ENCODE measurements around the gene RSPH10B.
A peak's percentile ranks its signal among the peaks of the same experiment; 100 is the strongest.
"Not testable (repeated sequence)": the region's sequence is repeated elsewhere in the genome, so short reads cannot be mapped to it uniquely, and the experiment has no call there.

Gene RSPH10B

GRCh38 chr7:5970347-5970911 is at the start of gene RSPH10B:
TSS of gene RSPH10B (minus strand) at chr7:5970689. CDS start at chr7:5967116, 3,573 bp downstream.
- not testable (repeated sequence) for H3K4me1 ChIP-seq (ENCODE audit: control insufficient read depth, insufficient read depth, low read length); H3K27me3 ChIP-seq (ENCODE audit: control insufficient read depth, insufficient read depth, low read length); H3K36me3 ChIP-seq (ENCODE audit: control insufficient read depth, insufficient read depth, low read length); H3K27ac ChIP-seq (ENCODE audit: low read length); H3K9me3 ChIP-seq (ENCODE audit: control insufficient read depth, insufficient read depth, low read length)
- H3K4me3 ChIP-seq (ENCODE audit: low read length): peak within 1 kb of the TSS; percentile 18; the same call in 1 of the 2 replicates
- WGBS (ENCODE audit: insufficient coverage, insufficient read length): no CpG with 5 or more reads among the region's 43 CpGs
- DNase-seq (ENCODE audit: low read depth, low spot score): peak; percentile 1

- H3K4me3 ChIP-seq (ENCODE audit: low read length): no peak overlapping the region
- H3K27me3 ChIP-seq (ENCODE audit: control insufficient read depth, insufficient read depth, low read length): no peaks in the 10 kb centered on the region
- DNase-seq (ENCODE audit: low read depth, low spot score): no peak
- no peak overlapping the region for H3K27ac ChIP-seq (ENCODE audit: low read length)
- no peaks in the 10 kb centered on the region for H3K9me3 ChIP-seq (ENCODE audit: control insufficient read depth, insufficient read depth, low read length)
- peaks cover 34% of the 10 kb centered on the region for H3K36me3 ChIP-seq (ENCODE audit: control insufficient read depth, insufficient read depth, low read length)
- H3K4me1 ChIP-seq (ENCODE audit: control insufficient read depth, insufficient read depth, low read length): no peaks in the 10 kb centered on the region
- WGBS (ENCODE audit: insufficient coverage, insufficient read length): no CpG with 5 or more reads among the region's 8 CpGs
Observed at GRCh38 chr7:6016653-6016966, 46.1 kb upstream of the RSPH10B start.

GRCh38 chr7:6015917-6016652 is 45.6 kb upstream of the RSPH10B start:
- WGBS (ENCODE audit: insufficient coverage, insufficient read length): no CpG with 5 or more reads among the region's 8 CpGs

GRCh38 chr7:6012355-6013104 is 42.0 kb upstream of the RSPH10B start:
- Histone ChIP-seq H3K27me3 (ENCODE audit: control insufficient read depth, insufficient read depth, low read length) (no peaks in the 10 kb centered on the region), H3K36me3 (ENCODE audit: control insufficient read depth, insufficient read depth, low read length) (peaks cover 21% of the 10 kb centered on the region), H3K4me3 (ENCODE audit: low read length) (no peak overlapping the region), H3K9me3 (ENCODE audit: control insufficient read depth, insufficient read depth, low read length) (no peaks in the 10 kb centered on the region), H3K27ac (ENCODE audit: low read length) (no peak overlapping the region), H3K4me1 (ENCODE audit: control insufficient read depth, insufficient read depth, low read length) (no peaks in the 10 kb centered on the region)
- DNase-seq (ENCODE audit: low read depth, low spot score): no peak
- WGBS (ENCODE audit: insufficient coverage, insufficient read length): no CpG with 5 or more reads among the region's 14 CpGs

More at GRCh38 chr7:6015917-6016652, 45.6 kb upstream of the RSPH10B start:
- Histone ChIP-seq H3K27me3 (ENCODE audit: control insufficient read depth, insufficient read depth, low read length) (no peaks in the 10 kb centered on the region), H3K4me3 (ENCODE audit: low read length) (no peak overlapping the region), H3K27ac (ENCODE audit: low read length) (no peak overlapping the region), H3K9me3 (ENCODE audit: control insufficient read depth, insufficient read depth, low read length) (no peaks in the 10 kb centered on the region), H3K36me3 (ENCODE audit: control insufficient read depth, insufficient read depth, low read length) (peaks cover 34% of the 10 kb centered on the region), H3K4me1 (ENCODE audit: control insufficient read depth, insufficient read depth, low read length) (no peaks in the 10 kb centered on the region)
- DNase-seq (ENCODE audit: low read depth, low spot score): no peak

GRCh38 chr7:6011541-6011940 is 41.1 kb upstream of the RSPH10B start:
- peaks cover 15% of the 10 kb centered on the region; the same call in 1 of the 2 replicates for H3K36me3 ChIP-seq (ENCODE audit: control insufficient read depth, insufficient read depth, low read length)
- H3K9me3 ChIP-seq (ENCODE audit: control insufficient read depth, insufficient read depth, low read length): no peaks in the 10 kb centered on the region
- no peak for DNase-seq (ENCODE audit: low read depth, low spot score)
- no CpG with 5 or more reads among the region's 2 CpGs for WGBS (ENCODE audit: insufficient coverage, insufficient read length)
- no peaks in the 10 kb centered on the region for H3K27me3 ChIP-seq (ENCODE audit: control insufficient read depth, insufficient read depth, low read length)
- no peak overlapping the region for H3K4me3 ChIP-seq (ENCODE audit: low read length)
- no peak overlapping the region for H3K27ac ChIP-seq (ENCODE audit: low read length)
- H3K4me1 ChIP-seq (ENCODE audit: control insufficient read depth, insufficient read depth, low read length): no peaks in the 10 kb centered on the region

- H3K4me3 ChIP-seq (ENCODE audit: low read length); H3K9me3 ChIP-seq (ENCODE audit: control insufficient read depth, insufficient read depth, low read length); DNase-seq (ENCODE audit: low read depth, low spot score); H3K27ac ChIP-seq (ENCODE audit: low read length); H3K27me3 ChIP-seq (ENCODE audit: control insufficient read depth, insufficient read depth, low read length); H3K4me1 ChIP-seq (ENCODE audit: control insufficient read depth, insufficient read depth, low read length): not testable (repeated sequence)
- H3K36me3 ChIP-seq (ENCODE audit: control insufficient read depth, insufficient read depth, low read length): peaks cover 11% of the 10 kb centered on the region; the same call in 1 of the 2 replicates
- no CpG with 5 or more reads among the region's 8 CpGs for WGBS (ENCODE audit: insufficient coverage, insufficient read length)
Observed at GRCh38 chr7:6010370-6010769, 39.9 kb upstream of the RSPH10B start.

GRCh38 chr7:6008668-6009611 is 38.5 kb upstream of the RSPH10B start, which contains the start of the genes AIMP2 and PMS2:
TSS of gene AIMP2 (plus strand) at chr7:6009272. CDS start at chr7:6009364, 92 bp downstream.
TSS of gene PMS2 (minus strand) at chr7:6009049. CDS start at chr7:6009019, 30 bp downstream.
- no CpG with 5 or more reads among the region's 84 CpGs for WGBS (ENCODE audit: insufficient coverage, insufficient read length)
- peaks cover 6% of the 10 kb centered on the region; the same call in 1 of the 2 replicates for H3K36me3 ChIP-seq (ENCODE audit: control insufficient read depth, insufficient read depth, low read length)
- H3K9me3 ChIP-seq (ENCODE audit: control insufficient read depth, insufficient read depth, low read length): no peaks in the 10 kb centered on the region
- peak; percentile 97 for DNase-seq (ENCODE audit: low read depth, low spot score)
- peak within 1 kb of the TSS; percentile 87 for H3K4me3 ChIP-seq (ENCODE audit: low read length)
- no peak within 1 kb of the TSS for H3K27ac ChIP-seq (ENCODE audit: low read length)
- no peaks in the 10 kb centered on the region for H3K27me3 ChIP-seq (ENCODE audit: control insufficient read depth, insufficient read depth, low read length)
- H3K4me1 ChIP-seq (ENCODE audit: control insufficient read depth, insufficient read depth, low read length): no peaks in the 10 kb centered on the region

GRCh38 chr7:6007835-6008590 is 37.5 kb upstream of the RSPH10B start:
- not testable (repeated sequence) for H3K27me3 ChIP-seq (ENCODE audit: control insufficient read depth, insufficient read depth, low read length); DNase-seq (ENCODE audit: low read depth, low spot score); H3K36me3 ChIP-seq (ENCODE audit: control insufficient read depth, insufficient read depth, low read length); H3K9me3 ChIP-seq (ENCODE audit: control insufficient read depth, insufficient read depth, low read length); H3K27ac ChIP-seq (ENCODE audit: low read length); H3K4me1 ChIP-seq (ENCODE audit: control insufficient read depth, insufficient read depth, low read length)
- H3K4me3 ChIP-seq (ENCODE audit: low read length): peak overlapping the region; percentile 87; the same call in 1 of the 2 replicates
- no CpG with 5 or more reads among the region's 27 CpGs for WGBS (ENCODE audit: insufficient coverage, insufficient read length)

GRCh38 chr7:6007386-6007785 is 36.9 kb upstream of the RSPH10B start:
- H3K4me1 ChIP-seq (ENCODE audit: control insufficient read depth, insufficient read depth, low read length): no peaks in the 10 kb centered on the region
- H3K27ac ChIP-seq (ENCODE audit: low read length): no peak overlapping the region
- no peaks in the 10 kb centered on the region for H3K27me3 ChIP-seq (ENCODE audit: control insufficient read depth, insufficient read depth, low read length)
- DNase-seq (ENCODE audit: low read depth, low spot score): no peak
- WGBS (ENCODE audit: insufficient coverage, insufficient read length): no CpG with 5 or more reads among the region's 4 CpGs
- H3K4me3 ChIP-seq (ENCODE audit: low read length): no peak overlapping the region
- H3K9me3 ChIP-seq (ENCODE audit: control insufficient read depth, insufficient read depth, low read length): no peaks in the 10 kb centered on the region
- no peaks in the 10 kb centered on the region; the same call in 1 of the 2 replicates for H3K36me3 ChIP-seq (ENCODE audit: control insufficient read depth, insufficient read depth, low read length)
